HepG2 (cell line): ENCODE results near the gene DDIT4. TPM values are rescaled to one million over a fixed set of nuclear protein-coding genes. Genes with fewer than 3 reads are reported as not detected.

Experiments
- AGO1 ChIP-seq: fragments of 200-400 bp; formaldehyde crosslinking; IDR thresholded peaks from 2 replicates; pipeline ENCODE4 v1.6.1; 2017; ENCODE audit warnings: mild to moderate bottlenecking, low read depth, low read length, moderate library complexity; ENCODE audit not compliant: poor library complexity, severe bottlenecking
- DBP ChIP-seq: sonication (generic); formaldehyde crosslinking; IDR thresholded peaks from 2 replicates; pipeline ENCODE4 v1.4.0; 2020; ENCODE audit warnings: missing genetic modification reagents; ENCODE audit errors: not compliant biosample characterization
- GABPB1 ChIP-seq: IDR thresholded peaks from 2 replicates; pipeline ENCODE4 v1.6.1; 2016; ENCODE audit warnings: mild to moderate bottlenecking, missing genetic modification reagents, moderate library complexity, missing compliant biosample characterization
- KMT2B ChIP-seq: IDR thresholded peaks from 2 replicates; pipeline ENCODE4 v1.6.1; 2016; ENCODE audit warnings: missing genetic modification reagents, missing compliant biosample characterization
- MBD4 ChIP-seq: IDR thresholded peaks from 2 replicates; pipeline ENCODE4 v1.6.1; 2012; ENCODE audit warnings: low read length, inconsistent platforms, borderline replicate concordance
- MIXL1 ChIP-seq: IDR thresholded peaks from 2 replicates; pipeline ENCODE4 v1.6.1; 2016
- PAX8 ChIP-seq: sonication (generic); formaldehyde crosslinking; IDR thresholded peaks from 2 replicates; pipeline ENCODE4 v1.8.0; 2022; ENCODE audit warnings: mild to moderate bottlenecking, missing genetic modification reagents, borderline replicate concordance
- RBAK ChIP-seq: sonication (generic); formaldehyde crosslinking; IDR thresholded peaks from 2 replicates; pipeline ENCODE4 v1.5.1; 2020; ENCODE audit warnings: mild to moderate bottlenecking, missing genetic modification reagents
- SRSF9 ChIP-seq: fragments of 200-400 bp; formaldehyde crosslinking; IDR thresholded peaks from 2 replicates; pipeline ENCODE4 v1.6.1; 2018; ENCODE audit warnings: borderline replicate concordance, mild to moderate bottlenecking, low read depth, low read length; ENCODE audit not compliant: insufficient read depth, poor library complexity, severe bottlenecking
- TP53 ChIP-seq: sonication (generic); formaldehyde crosslinking; conservative IDR thresholded peaks from 2 replicates; pipeline ENCODE4 v1.4.0; 2020; ENCODE audit warnings: missing genetic modification reagents
- XRCC5 ChIP-seq: fragments of 200-400 bp; formaldehyde crosslinking; optimal IDR thresholded peaks from 2 replicates; pipeline ENCODE3; 2017; ENCODE audit warnings: mild to moderate bottlenecking, low read length
- YEATS4 ChIP-seq: sonication (generic); formaldehyde crosslinking; IDR thresholded peaks from 2 replicates; pipeline ENCODE4 v1.4.0; 2020; ENCODE audit warnings: missing genetic modification reagents, borderline replicate concordance
- ZNF124 ChIP-seq: sonication (generic); formaldehyde crosslinking; IDR thresholded peaks from 2 replicates; pipeline ENCODE4 v1.4.0; 2020; ENCODE audit warnings: missing genetic modification reagents
- ZNF136 ChIP-seq: sonication (generic); formaldehyde crosslinking; IDR thresholded peaks from 2 replicates; pipeline ENCODE4 v1.8.1; 2022; ENCODE audit warnings: low read depth, mild to moderate bottlenecking, moderate library complexity, missing genetic modification reagents
- ZNF451 ChIP-seq: sonication (generic); formaldehyde crosslinking; IDR thresholded peaks from 2 replicates; pipeline ENCODE4 v1.5.0; 2020; ENCODE audit warnings: mild to moderate bottlenecking, missing genetic modification reagents
- ZNF550 ChIP-seq: sonication (generic); formaldehyde crosslinking; IDR thresholded peaks from 2 replicates; pipeline ENCODE4 v1.4.0; 2020; ENCODE audit warnings: mild to moderate bottlenecking, missing genetic modification reagents, borderline replicate concordance
- ZNF556 ChIP-seq: sonication (generic); formaldehyde crosslinking; IDR thresholded peaks from 2 replicates; pipeline ENCODE4 v1.4.0; 2020; ENCODE audit warnings: mild to moderate bottlenecking, missing genetic modification reagents, borderline replicate concordance
- ZNF775 ChIP-seq: sonication (generic); formaldehyde crosslinking; IDR thresholded peaks from 2 replicates; pipeline ENCODE4 v1.4.0; 2020; ENCODE audit warnings: missing genetic modification reagents, mild to moderate bottlenecking, moderate library complexity, borderline replicate concordance
- polyA plus RNA-seq, 8 experiments: library from polyadenylated mRNA; depleted of rRNA in 3 of 8; stranded (reverse) in 7 of 8; unstranded in 1 of 8; fragments of >200 nt; fragmentation: Illumina TruSeq in 4 of 8; extraction: Trizol in 4 of 8; gene quantifications; 2 replicates each; pipeline versions ENCODE4 v1.2.1 to v1.2.3, GENCODE V29; 2011 to 2016; ENCODE audit warnings: low read depth in 4 of 8, missing spikeins in 1 of 8, mixed read lengths in 1 of 8; ENCODE audit not compliant: insufficient read depth in 1 of 8
- total RNA-seq, 5 experiments: library from RNA; depleted of rRNA; stranded (reverse); fragments of >200 nt; fragmentation: Illumina TruSeq; extraction: Trizol; gene quantifications; 2 replicates each; pipeline ENCODE4 v1.2.3, GENCODE V29; 2016; ENCODE audit warnings: low read depth in 1 of 5
- TF ChIP-seq, protein P1 (sequence below): IDR thresholded peaks from 2 replicates; pipeline ENCODE4 v1.6.1; 2016
- TF ChIP-seq, protein P2 (sequence below): sonication (generic); formaldehyde crosslinking; IDR thresholded peaks from 2 replicates; pipeline ENCODE4 v1.8.0; 2023; ENCODE audit warnings: mild to moderate bottlenecking, missing genetic modification reagents
- TF ChIP-seq, protein P3 (sequence below): sonication (generic); formaldehyde crosslinking; IDR thresholded peaks from 2 replicates; pipeline ENCODE4 v1.5.1; 2020; ENCODE audit warnings: mild to moderate bottlenecking, missing genetic modification reagents, moderate library complexity

The DDIT4 gene
- total and polyA plus RNA-seq, 2 of the 13 experiments (the other 11 are each of a cell fraction or from before 2014, with no cell fraction given) = 35.6 to 40.7 TPM

DNA sequence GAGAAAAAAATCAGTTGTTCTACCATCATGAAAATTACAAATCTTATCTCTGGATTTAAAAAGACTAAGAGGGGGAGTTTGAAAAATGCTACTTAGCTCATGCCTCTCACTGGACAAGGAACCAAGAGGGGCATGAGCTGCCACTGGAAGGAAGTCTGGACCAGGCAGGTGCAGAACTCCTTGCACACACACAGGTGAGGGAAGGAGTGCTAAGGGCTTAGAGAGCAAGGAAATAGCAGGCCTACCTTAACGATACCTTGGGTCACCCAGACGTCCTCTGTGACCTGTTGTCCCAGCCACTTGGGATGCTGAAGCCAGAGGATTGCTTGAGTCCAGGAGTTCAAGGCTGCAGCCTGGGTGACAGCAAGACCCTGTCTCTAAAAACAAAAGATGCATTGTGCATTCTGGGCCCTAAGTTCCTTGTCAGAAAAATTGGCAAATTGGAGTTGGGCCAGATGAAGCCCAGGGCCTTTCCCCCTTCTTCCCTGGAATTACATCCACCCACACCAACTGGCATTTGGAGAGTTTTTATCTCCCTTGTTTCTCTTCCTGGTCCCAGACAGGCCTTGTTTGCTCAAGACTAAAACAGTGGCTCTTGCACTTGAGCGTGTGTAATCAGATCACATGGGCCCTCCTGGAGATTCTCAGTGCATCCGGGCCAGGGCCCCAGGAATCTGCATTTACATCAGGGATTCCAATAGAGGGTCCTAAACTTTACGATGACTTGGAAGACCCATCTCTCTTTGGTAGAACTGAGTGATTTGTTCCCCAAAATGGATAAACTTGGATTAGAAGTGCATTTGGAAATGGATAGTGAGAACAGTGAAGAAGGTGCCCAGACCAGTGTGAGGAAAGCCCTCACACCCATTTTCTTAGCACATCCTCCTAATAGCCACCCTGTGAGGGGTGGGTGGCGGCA lies 3.0 kb downstream of the DDIT4 start (continued):
- TF ChIP-seq KMT2B (CRISPR knock-in tag) (no peak), AGO1 (peak; percentile 87), SRSF9 (no peak), DBP (CRISPR knock-in tag) (no peak), ZNF775 (CRISPR knock-in tag) (no peak), GABPB1 (CRISPR knock-in tag) (peak; percentile 54), ZNF124 (CRISPR knock-in tag) (no peak), YEATS4 (CRISPR knock-in tag) (peak; percentile 37; the same call in 1 of the 2 replicates), RBAK (CRISPR knock-in tag) (no peak), XRCC5 (no peak), PAX8 (CRISPR knock-in tag) (no peak), MIXL1 (CRISPR knock-in tag) (peak; percentile 34; the same call in 1 of the 2 replicates), ZNF136 (CRISPR knock-in tag) (no peak), ZNF451 (CRISPR knock-in tag) (no peak), MBD4 (no peak; the same call in 1 of the 2 replicates), ZNF556 (CRISPR knock-in tag) (no peak), TP53 (CRISPR knock-in tag) (no peak), ZNF550 (CRISPR knock-in tag) (no peak)
- TF ChIP-seq, protein P1, sequence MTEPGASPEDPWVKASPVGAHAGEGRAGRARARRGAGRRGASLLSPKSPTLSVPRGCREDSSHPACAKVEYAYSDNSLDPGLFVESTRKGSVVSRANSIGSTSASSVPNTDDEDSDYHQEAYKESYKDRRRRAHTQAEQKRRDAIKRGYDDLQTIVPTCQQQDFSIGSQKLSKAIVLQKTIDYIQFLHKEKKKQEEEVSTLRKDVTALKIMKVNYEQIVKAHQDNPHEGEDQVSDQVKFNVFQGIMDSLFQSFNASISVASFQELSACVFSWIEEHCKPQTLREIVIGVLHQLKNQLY = no peak
- TF ChIP-seq, protein P2, sequence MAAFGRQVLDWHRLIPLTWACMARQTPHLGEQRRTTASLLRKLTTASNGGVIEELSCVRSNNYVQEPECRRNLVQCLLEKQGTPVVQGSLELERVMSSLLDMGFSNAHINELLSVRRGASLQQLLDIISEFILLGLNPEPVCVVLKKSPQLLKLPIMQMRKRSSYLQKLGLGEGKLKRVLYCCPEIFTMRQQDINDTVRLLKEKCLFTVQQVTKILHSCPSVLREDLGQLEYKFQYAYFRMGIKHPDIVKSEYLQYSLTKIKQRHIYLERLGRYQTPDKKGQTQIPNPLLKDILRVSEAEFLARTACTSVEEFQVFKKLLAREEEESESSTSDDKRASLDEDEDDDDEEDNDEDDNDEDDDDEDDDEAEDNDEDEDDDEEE (CRISPR knock-in tag) = no peak
- TF ChIP-seq, protein P3, sequence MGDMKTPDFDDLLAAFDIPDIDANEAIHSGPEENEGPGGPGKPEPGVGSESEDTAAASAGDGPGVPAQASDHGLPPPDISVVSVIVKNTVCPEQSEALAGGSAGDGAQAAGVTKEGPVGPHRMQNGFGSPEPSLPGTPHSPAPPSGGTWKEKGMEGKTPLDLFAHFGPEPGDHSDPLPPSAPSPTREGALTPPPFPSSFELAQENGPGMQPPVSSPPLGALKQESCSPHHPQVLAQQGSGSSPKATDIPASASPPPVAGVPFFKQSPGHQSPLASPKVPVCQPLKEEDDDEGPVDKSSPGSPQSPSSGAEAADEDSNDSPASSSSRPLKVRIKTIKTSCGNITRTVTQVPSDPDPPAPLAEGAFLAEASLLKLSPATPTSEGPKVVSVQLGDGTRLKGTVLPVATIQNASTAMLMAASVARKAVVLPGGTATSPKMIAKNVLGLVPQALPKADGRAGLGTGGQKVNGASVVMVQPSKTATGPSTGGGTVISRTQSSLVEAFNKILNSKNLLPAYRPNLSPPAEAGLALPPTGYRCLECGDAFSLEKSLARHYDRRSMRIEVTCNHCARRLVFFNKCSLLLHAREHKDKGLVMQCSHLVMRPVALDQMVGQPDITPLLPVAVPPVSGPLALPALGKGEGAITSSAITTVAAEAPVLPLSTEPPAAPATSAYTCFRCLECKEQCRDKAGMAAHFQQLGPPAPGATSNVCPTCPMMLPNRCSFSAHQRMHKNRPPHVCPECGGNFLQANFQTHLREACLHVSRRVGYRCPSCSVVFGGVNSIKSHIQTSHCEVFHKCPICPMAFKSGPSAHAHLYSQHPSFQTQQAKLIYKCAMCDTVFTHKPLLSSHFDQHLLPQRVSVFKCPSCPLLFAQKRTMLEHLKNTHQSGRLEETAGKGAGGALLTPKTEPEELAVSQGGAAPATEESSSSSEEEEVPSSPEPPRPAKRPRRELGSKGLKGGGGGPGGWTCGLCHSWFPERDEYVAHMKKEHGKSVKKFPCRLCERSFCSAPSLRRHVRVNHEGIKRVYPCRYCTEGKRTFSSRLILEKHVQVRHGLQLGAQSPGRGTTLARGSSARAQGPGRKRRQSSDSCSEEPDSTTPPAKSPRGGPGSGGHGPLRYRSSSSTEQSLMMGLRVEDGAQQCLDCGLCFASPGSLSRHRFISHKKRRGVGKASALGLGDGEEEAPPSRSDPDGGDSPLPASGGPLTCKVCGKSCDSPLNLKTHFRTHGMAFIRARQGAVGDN = peak; percentile 31; the same call in 1 of the 2 replicates
